Trophoblast cell (in vitro differentiated cells and primary cell): ENCODE data around the gene ARRDC1.

Source experiments
- DNase-seq, 2 donors: peaks; one replicate each; pipeline ENCODE4 v3.0.0-alpha.2; 2016
- H2AFZ ChIP-seq: 2 replicates; pipeline ENCODE4 v1.6.1; 2013; ENCODE audit warnings: low read length, moderate library complexity, mild to moderate bottlenecking; ENCODE audit not compliant: insufficient read depth, poor library complexity
- H2AK5ac ChIP-seq: 2 replicates; pipeline ENCODE4 v1.6.1; 2013; ENCODE audit warnings: mild to moderate bottlenecking, low read length
- H2BK120ac ChIP-seq: 2 replicates; pipeline ENCODE4 v1.6.1; 2013; ENCODE audit warnings: low read length, mild to moderate bottlenecking, moderate library complexity; ENCODE audit not compliant: insufficient read depth, poor library complexity
- H2BK12ac ChIP-seq: 2 replicates; pipeline ENCODE4 v1.6.1; 2013; ENCODE audit warnings: mild to moderate bottlenecking, low read length, moderate library complexity
- H2BK5ac ChIP-seq: 2 replicates; pipeline ENCODE4 v1.6.1; 2013; ENCODE audit warnings: low read length, low read depth, moderate library complexity, mild to moderate bottlenecking; ENCODE audit not compliant: poor library complexity
- H3K14ac ChIP-seq: 2 replicates; pipeline ENCODE4 v1.6.1; 2013; ENCODE audit warnings: mild to moderate bottlenecking, low read length
- H3K18ac ChIP-seq: 2 replicates; pipeline ENCODE4 v1.6.1; 2013; ENCODE audit warnings: mild to moderate bottlenecking, low read length
- H3K23ac ChIP-seq: 2 replicates; pipeline ENCODE4 v1.6.1; 2013; ENCODE audit warnings: low read length
- H3K27ac ChIP-seq: 2 replicates; pipeline ENCODE4 v1.5.1; 2013; ENCODE audit warnings: low read depth, mild to moderate bottlenecking, inconsistent platforms, low read length, moderate library complexity
- H3K27me3 ChIP-seq: 2 replicates; pipeline ENCODE4 v1.6.1; 2013; ENCODE audit warnings: inconsistent platforms, mild to moderate bottlenecking, low read length, moderate library complexity; ENCODE audit not compliant: insufficient read depth
- H3K36me3 ChIP-seq, 2 experiments: 1 replicate in 1 of 2; 2 replicates in 1 of 2; pipeline ENCODE4 v1.6.1; 2013; ENCODE audit warnings: low read length in 2 of 2, mild to moderate bottlenecking in 2 of 2, moderate library complexity in 1 of 2; ENCODE audit not compliant: insufficient read depth in 2 of 2, control insufficient read depth in 1 of 2
- H3K4ac ChIP-seq: 2 replicates; pipeline ENCODE4 v1.6.1; 2013; ENCODE audit warnings: low read depth, mild to moderate bottlenecking, low read length, moderate library complexity
- H3K4me1 ChIP-seq, 2 experiments: 1 replicate in 1 of 2; 2 replicates in 1 of 2; pipeline ENCODE4 v1.6.1; 2013; ENCODE audit warnings: low read length in 2 of 2, mild to moderate bottlenecking in 2 of 2, moderate library complexity in 1 of 2; ENCODE audit not compliant: insufficient read depth in 2 of 2, control insufficient read depth in 1 of 2
- H3K4me2 ChIP-seq: 2 replicates; pipeline ENCODE4 v1.6.1; 2013; ENCODE audit warnings: inconsistent platforms, mild to moderate bottlenecking, low read length, moderate library complexity
- H3K4me3 ChIP-seq: 2 replicates; pipeline ENCODE4 v1.5.1; 2013; ENCODE audit warnings: mild to moderate bottlenecking, low read depth, low read length, inconsistent platforms
- H3K79me1 ChIP-seq: one replicate; pipeline ENCODE4 v1.6.1; 2013; ENCODE audit warnings: low read length
- H3K79me2 ChIP-seq: 2 replicates; pipeline ENCODE4 v1.6.1; 2013; ENCODE audit warnings: low read length, mild to moderate bottlenecking; ENCODE audit not compliant: control insufficient read depth, insufficient read depth, poor library complexity
- H3K9ac ChIP-seq: 2 replicates; pipeline ENCODE4 v1.6.1; 2013; ENCODE audit warnings: mild to moderate bottlenecking, low read length
- H3K9me3 ChIP-seq: 2 replicates; pipeline ENCODE4 v1.6.1; 2013; ENCODE audit warnings: low read depth, mild to moderate bottlenecking, control low read depth, inconsistent platforms, low read length; ENCODE audit not compliant: insufficient read depth
- H4K12ac ChIP-seq: 2 replicates; pipeline ENCODE4 v1.6.1; 2013; ENCODE audit warnings: low read depth, mild to moderate bottlenecking, low read length, moderate library complexity
- H4K8ac ChIP-seq: 2 replicates; pipeline ENCODE4 v1.6.1; 2013; ENCODE audit warnings: low read depth, mild to moderate bottlenecking, low read length, moderate library complexity
- H4K91ac ChIP-seq: one replicate; pipeline ENCODE4 v1.6.1; 2013; ENCODE audit warnings: low read depth, mild to moderate bottlenecking, low read length, moderate library complexity
- WGBS: extraction: QIAGEN DNeasy Blood & Tissue Kit; methylation state at CpG from one replicate; pipeline ENCODE4 v1.1.7; 2013; ENCODE audit warnings: missing lambda C conversion rate; ENCODE audit not compliant: insufficient read length, insufficient coverage; ENCODE audit errors: extremely low coverage; 5-methylcytosine and 5-hydroxymethylcytosine counted together

ARRDC1 gene

GRCh38 chr9:137588311-137588710 lies 17.2 kb upstream of the ARRDC1 start:
- peaks cover 6% of the 10 kb centered on the region for H3K79me1 ChIP-seq
- H3K79me2 ChIP-seq: peaks cover 9% of the 10 kb centered on the region
- no peak overlapping the region for H3K4me3 ChIP-seq
- H3K14ac ChIP-seq: no peak overlapping the region
- no peak overlapping the region for H4K8ac ChIP-seq
- no peak overlapping the region for H2BK12ac ChIP-seq
- no peak overlapping the region for H2AFZ ChIP-seq
- H3K4me1 ChIP-seq: peaks cover 4 to 13% of the 10 kb centered on the region in 2 experiments
- H3K9ac ChIP-seq: no peak overlapping the region
- H2BK5ac ChIP-seq: no peak overlapping the region
- no peak overlapping the region for H4K12ac ChIP-seq
- no peak overlapping the region for H3K4ac ChIP-seq
- no CpG with 5 or more reads among the region's 13 CpGs for WGBS
- no peak for DNase-seq
- no peak overlapping the region for H4K91ac ChIP-seq
- H3K36me3 ChIP-seq: peaks cover 47 to 49% of the 10 kb centered on the region in 2 experiments
- peak overlapping the region; percentile 29 for H3K18ac ChIP-seq
- H3K9me3 ChIP-seq: no peaks in the 10 kb centered on the region
- no peak overlapping the region for H2AK5ac ChIP-seq
- H3K4me2 ChIP-seq: no peak overlapping the region
- H3K27me3 ChIP-seq: no peaks in the 10 kb centered on the region
- H3K23ac ChIP-seq: no peak overlapping the region
- no peak overlapping the region for H3K27ac ChIP-seq
- H2BK120ac ChIP-seq: no peak overlapping the region

GRCh38 chr9:137588891-137589290 lies 16.6 kb upstream of the ARRDC1 start:
- Histone ChIP-seq H3K4me1 (peaks cover 4 to 13% of the 10 kb centered on the region in 2 experiments), H3K36me3 (peaks cover 41 to 44% of the 10 kb centered on the region in 2 experiments), H3K79me1 (peaks cover 6% of the 10 kb centered on the region), H4K12ac (peak overlapping the region; percentile 40), H3K4me3 (peak overlapping the region; percentile 97), H4K91ac (no peak overlapping the region), H2BK120ac (no peak overlapping the region), H3K27me3 (no peaks in the 10 kb centered on the region), H3K23ac (no peak overlapping the region), H2AFZ (no peak overlapping the region), H3K4me2 (peak overlapping the region; percentile 95), H4K8ac (no peak overlapping the region), H2BK12ac (no peak overlapping the region), H2BK5ac (no peak overlapping the region), H2AK5ac (no peak overlapping the region), H3K14ac (no peak overlapping the region), H3K18ac (peak overlapping the region; percentile 26), H3K79me2 (peaks cover 9% of the 10 kb centered on the region), H3K27ac (no peak overlapping the region), H3K9ac (peak overlapping the region; percentile 21), H3K9me3 (no peaks in the 10 kb centered on the region), H3K4ac (peak overlapping the region; percentile 39)
- DNase-seq: no peak
- WGBS: no CpG with 5 or more reads among the region's 6 CpGs

- WGBS: no CpG with 5 or more reads among the region's 58 CpGs
- H3K27me3 ChIP-seq: no peaks in the 10 kb centered on the region
- H2BK12ac ChIP-seq: no peak overlapping the region
- peak overlapping the region; percentile 42 for H3K18ac ChIP-seq
- peak overlapping the region; percentile 48 for H2AK5ac ChIP-seq
- H2BK120ac ChIP-seq: no peak overlapping the region
- H3K9ac ChIP-seq: peak overlapping the region; percentile 91
- peak overlapping the region; percentile 31 for H4K12ac ChIP-seq
- peaks cover 4 to 13% of the 10 kb centered on the region in 2 experiments for H3K4me1 ChIP-seq
- peak overlapping the region; percentile 95 for H3K4me2 ChIP-seq
- no peak overlapping the region for H3K27ac ChIP-seq
- no peak overlapping the region for H4K91ac ChIP-seq
- H3K79me2 ChIP-seq: peaks cover 9% of the 10 kb centered on the region
- H3K14ac ChIP-seq: peak overlapping the region; percentile 42
- H3K4me3 ChIP-seq: peak overlapping the region; percentile 97
- peak overlapping the region; percentile 43 for H3K23ac ChIP-seq
- no peaks in the 10 kb centered on the region for H3K9me3 ChIP-seq
- peaks cover 6% of the 10 kb centered on the region for H3K79me1 ChIP-seq
- H3K4ac ChIP-seq: peak overlapping the region; percentile 48
- H2AFZ ChIP-seq: peak overlapping the region; percentile 53
- H4K8ac ChIP-seq: peak overlapping the region; percentile 55
- peak in 1 of 2 donors; percentile 29 for DNase-seq
- H3K36me3 ChIP-seq: peaks cover 34 to 37% of the 10 kb centered on the region in 2 experiments
- H2BK5ac ChIP-seq: no peak overlapping the region
Measured at GRCh38 chr9:137589441-137590122, 15.9 kb upstream of the ARRDC1 start.

GRCh38 chr9:137590123-137590468 lies 15.4 kb upstream of the ARRDC1 start:
- DNase-seq: no peak
- Histone ChIP-seq H3K4ac (no peak overlapping the region), H3K18ac (peak overlapping the region; percentile 75), H2BK5ac (no peak overlapping the region), H3K79me2 (peaks cover 9% of the 10 kb centered on the region), H3K4me3 (peak overlapping the region; percentile 97), H2BK120ac (no peak overlapping the region), H3K9ac (peak overlapping the region; percentile 86), H3K79me1 (peaks cover 6% of the 10 kb centered on the region), H4K12ac (no peak overlapping the region), H3K4me2 (peak overlapping the region; percentile 95), H2BK12ac (no peak overlapping the region), H4K8ac (peak overlapping the region; percentile 69), H2AK5ac (no peak overlapping the region), H3K9me3 (no peaks in the 10 kb centered on the region), H3K14ac (peak overlapping the region; percentile 52), H3K4me1 (peaks cover 4 to 13% of the 10 kb centered on the region in 2 experiments), H3K27ac (no peak overlapping the region), H4K91ac (peak overlapping the region; percentile 66), H3K27me3 (no peaks in the 10 kb centered on the region), H3K23ac (no peak overlapping the region), H3K36me3 (peaks cover 33 to 35% of the 10 kb centered on the region in 2 experiments), H2AFZ (peak overlapping the region; percentile 92)
- WGBS: no CpG with 5 or more reads among the region's 61 CpGs
